Peyer's patch (tissue), 4 donors: Measurements from ENCODE around the gene ARHGAP24. TPM values are rescaled to one million over a fixed set of nuclear protein-coding genes. Genes with fewer than 3 reads are reported as not detected.

ENCODE experiments used
- DNase-seq, 3 donors: peaks; one replicate each; pipeline ENCODE4 v3.0.0-alpha.2; 2017 to 2019
- H3K27ac ChIP-seq, 4 donors: fragments of 200-600 bp; sonication (generic); one replicate each; pipeline ENCODE4 v1.5.1; 2016 to 2019
- H3K27me3 ChIP-seq, 2 donors: fragments of 200-600 bp; sonication (generic); one replicate each; pipeline ENCODE4 v1.5.1; 2019
- H3K36me3 ChIP-seq, 3 donors: fragments of 200-600 bp; sonication (generic); one replicate each; pipeline ENCODE4 v1.5.1; 2016 to 2019
- H3K4me1 ChIP-seq, 4 donors: fragments of 200-600 bp; sonication (generic); one replicate each; pipeline ENCODE4 v1.5.1; 2016 to 2019
- H3K4me3 ChIP-seq, 4 donors: fragments of 200-600 bp; sonication (generic); 1 replicate in 3 of 4; 2 replicates in 1 of 4; pipeline ENCODE4 v1.5.1; 2016 to 2019; ENCODE audit warnings: mild to moderate bottlenecking in 1 of 4
- H3K9me3 ChIP-seq, 4 donors: fragments of 200-600 bp; sonication (generic); one replicate each; pipeline ENCODE4 v1.5.1; 2016 to 2019; ENCODE audit warnings: mild to moderate bottlenecking in 1 of 4
- CTCF ChIP-seq, 6 experiments: fragments of 450-650 bp in 4 of 6; fragments of 200-600 bp in 2 of 6; sonication (generic) in 1 of 6; IDR thresholded peaks; one replicate each; pipeline ENCODE4 v1.5.1; 2017 to 2019; ENCODE audit warnings: antibody characterized with exemption in 6 of 6, mild to moderate bottlenecking in 3 of 6, moderate library complexity in 1 of 6
- POLR2A ChIP-seq, 2 donors: fragments of 450-650 bp; IDR thresholded peaks; one replicate each; pipeline ENCODE4 v1.5.1; 2017; ENCODE audit warnings: antibody characterized with exemption in 2 of 2, mild to moderate bottlenecking in 2 of 2, moderate library complexity in 2 of 2
- total RNA-seq, 4 donors: library from RNA; depleted of rRNA; stranded (reverse); fragments of >200 nt; gene quantifications; one replicate each; pipeline ENCODE4 v1.1.0, GENCODE V29; 2016

The ARHGAP24 gene
- total RNA-seq, 4 donors from 2014 or later, result 4.7 to 330 (median 20.0) TPM

- Histone ChIP-seq H3K4me1 (peaks cover 0 to 20% (median 0%) of the 10 kb centered on the region in 4 donors), H3K4me3 (no peak overlapping the region), H3K27me3 (no peaks in the 10 kb centered on the region), H3K36me3 (no peaks in the 10 kb centered on the region), H3K9me3 (no peaks in the 10 kb centered on the region), H3K27ac (peak overlapping the region in 1 of 4 donors; percentile 52)
- DNase-seq, result no peak
- TF ChIP-seq CTCF (IDR thresholded peaks at IDR 0.05) (no peak), POLR2A (IDR thresholded peaks at IDR 0.05) (no peak)
Observed at GRCh38 chr4:85783900-85784299, 308.9 kb downstream of the ARHGAP24 start.

- H3K4me1 ChIP-seq, result peaks cover 0 to 20% (median 0%) of the 10 kb centered on the region in 4 donors
- H3K36me3 ChIP-seq, result no peaks in the 10 kb centered on the region
- DNase-seq, result no peak
- TF ChIP-seq POLR2A (IDR thresholded peaks at IDR 0.05) (no peak), CTCF (IDR thresholded peaks at IDR 0.05) (no peak)
- H3K27me3 ChIP-seq, result no peaks in the 10 kb centered on the region
- H3K9me3 ChIP-seq, result no peaks in the 10 kb centered on the region
- H3K4me3 ChIP-seq, result no peak overlapping the region
- H3K27ac ChIP-seq, result peak overlapping the region in 1 of 4 donors; percentile 52
Observed at GRCh38 chr4:85784348-85784747, 309.4 kb downstream of the ARHGAP24 start.

GRCh38 chr4:85784947-85785346, 310.0 kb downstream of the ARHGAP24 start:
- Histone ChIP-seq H3K27ac (peak overlapping the region in 1 of 4 donors; percentile 52), H3K4me3 (no peak overlapping the region), H3K4me1 (peaks cover 0 to 20% (median 0%) of the 10 kb centered on the region in 4 donors), H3K27me3 (no peaks in the 10 kb centered on the region), H3K36me3 (no peaks in the 10 kb centered on the region), H3K9me3 (no peaks in the 10 kb centered on the region)
- TF ChIP-seq CTCF (IDR thresholded peaks at IDR 0.05) (no peak), POLR2A (IDR thresholded peaks at IDR 0.05) (no peak)
- DNase-seq, result no peak

- no peaks in the 10 kb centered on the region for H3K36me3 ChIP-seq
- H3K9me3 ChIP-seq, result no peaks in the 10 kb centered on the region
- H3K27ac ChIP-seq, result peak overlapping the region in 2 of 4 donors; percentile 36 to 43
- DNase-seq, result no peak
- no peaks in the 10 kb centered on the region for H3K27me3 ChIP-seq
- TF ChIP-seq POLR2A (IDR thresholded peaks at IDR 0.05), result no peak
- no peak for TF ChIP-seq CTCF (IDR thresholded peaks at IDR 0.05)
- H3K4me3 ChIP-seq, result no peak overlapping the region
- peaks cover 0 to 20% (median 0%) of the 10 kb centered on the region in 4 donors for H3K4me1 ChIP-seq
Observed at GRCh38 chr4:85787133-85787532, 312.2 kb downstream of the ARHGAP24 start.

- H3K9me3 ChIP-seq, result no peaks in the 10 kb centered on the region
- no peak for DNase-seq
- no peaks in the 10 kb centered on the region for H3K36me3 ChIP-seq
- peaks cover 0 to 20% (median 0%) of the 10 kb centered on the region in 4 donors for H3K4me1 ChIP-seq
- H3K4me3 ChIP-seq, result no peak overlapping the region
- H3K27me3 ChIP-seq, result no peaks in the 10 kb centered on the region
- TF ChIP-seq CTCF (IDR thresholded peaks at IDR 0.05), result no peak
- H3K27ac ChIP-seq, result peak overlapping the region in 1 of 4 donors; percentile 1
Observed at GRCh38 chr4:85788604-85789003, 313.7 kb downstream of the ARHGAP24 start.

- H3K36me3 ChIP-seq, result no peaks in the 10 kb centered on the region
- TF ChIP-seq POLR2A (IDR thresholded peaks at IDR 0.05), result no peak
- no peak for TF ChIP-seq CTCF (IDR thresholded peaks at IDR 0.05)
- DNase-seq, result no peak
- peaks cover 0 to 15% (median 0%) of the 10 kb centered on the region in 4 donors for H3K4me1 ChIP-seq
- H3K27ac ChIP-seq, result no peak overlapping the region
- no peak overlapping the region for H3K4me3 ChIP-seq
- no peaks in the 10 kb centered on the region for H3K9me3 ChIP-seq
- H3K27me3 ChIP-seq, result no peaks in the 10 kb centered on the region
Observed at GRCh38 chr4:85789241-85789640, 314.3 kb downstream of the ARHGAP24 start.
